Occipital lobe (tissue), 2 donors: ENCODE results near the gene AP2B1. TPM values are rescaled to one million over a fixed set of nuclear protein-coding genes. Genes with fewer than 3 reads are reported as not detected.
"Not testable (repeated sequence)": the region's sequence is repeated elsewhere in the genome, so short reads cannot be mapped to it uniquely, and the experiment has no call there.

Source experiments
- DNase-seq: peaks from one replicate; lab custom pipeline; 2025; lab: John Stamatoyannopoulos, UW
- total RNA-seq: library from RNA; depleted of rRNA; stranded (reverse); fragments of >200 nt; gene quantifications from one replicate; pipeline ENCODE4 v1.2.3, GENCODE V29; 2014

Gene AP2B1
- total RNA-seq, 1 donor from 2014 or later, result 123 TPM

- DNase-seq, result no peak
Observed at GRCh38 chr17:35575759-35576158, 11.4 kb upstream of the AP2B1 start.

- no peak for DNase-seq
Observed at GRCh38 chr17:35577830-35578196, 9.3 kb upstream of the AP2B1 start.

GRCh38 chr17:35578197-35578928 is 8.8 kb upstream of the AP2B1 start, which contains the start of gene PEX12:
TSS of gene PEX12 (minus strand) at chr17:35578571. CDS start at chr17:35578021, 550 bp downstream.
- peak; percentile 95 for DNase-seq

GRCh38 chr17:35578929-35579432 is 8.1 kb upstream of the AP2B1 start:
- no peak for DNase-seq

- DNase-seq, result no peak
Observed at GRCh38 chr17:35584061-35584460, 3.1 kb upstream of the AP2B1 start.

GRCh38 chr17:35586569-35587073 is 501 bp upstream of the AP2B1 start:
- DNase-seq, result no peak

- no peak for DNase-seq
Observed at GRCh38 chr17:35588196-35588920, 1.2 kb downstream of the AP2B1 start.

- DNase-seq, result no peak
Observed at GRCh38 chr17:35596072-35596471, 8.9 kb downstream of the AP2B1 start.

- no peak for DNase-seq
Observed at GRCh38 chr17:35596530-35597233, 9.6 kb downstream of the AP2B1 start.

GRCh38 chr17:35597604-35598003 is 10.5 kb downstream of the AP2B1 start:
- DNase-seq, result no peak

- DNase-seq, result no peak
Observed at GRCh38 chr17:35603674-35604073, 16.6 kb downstream of the AP2B1 start.

- DNase-seq, result no peak
Observed at GRCh38 chr17:35605678-35606077, 18.6 kb downstream of the AP2B1 start.

GRCh38 chr17:35607239-35607847 is 20.2 kb downstream of the AP2B1 start:
- no peak for DNase-seq

- no peak for DNase-seq
Observed at GRCh38 chr17:35609831-35610230, 22.7 kb downstream of the AP2B1 start.

- DNase-seq, result not testable (repeated sequence)
Observed at GRCh38 chr17:35610746-35611145, 23.6 kb downstream of the AP2B1 start.

GRCh38 chr17:35612924-35613521 is 25.9 kb downstream of the AP2B1 start:
- no peak for DNase-seq

- DNase-seq, result no peak
Observed at GRCh38 chr17:35614810-35615209, 27.7 kb downstream of the AP2B1 start.

GRCh38 chr17:35616536-35616935 is 29.4 kb downstream of the AP2B1 start:
- DNase-seq, result no peak

GRCh38 chr17:35617505-35617904 is 30.4 kb downstream of the AP2B1 start:
- DNase-seq, result no peak

GRCh38 chr17:35618628-35619027 is 31.5 kb downstream of the AP2B1 start:
- no peak for DNase-seq

GRCh38 chr17:35621768-35622167 is 34.6 kb downstream of the AP2B1 start:
- no peak for DNase-seq
